Activated CD4-positive, alpha-beta T cell treated with anti-CD3 and anti-CD28 coated beads for 4 hours (primary cell): ENCODE measurements around the gene FKBP15.
"Not testable (repeated sequence)": the region's sequence is repeated elsewhere in the genome, so short reads cannot be mapped to it uniquely, and the experiment has no call there.

ENCODE experiments used
- DNase-seq, 2 donors: peaks; one replicate each; pipeline ENCODE4 v3.0.0-alpha.2; 2020

The FKBP15 gene

GRCh38 chr9:113148372-113148705, 72.7 kb downstream of the FKBP15 start:
- no peak for DNase-seq

- DNase-seq, result no peak
Measured at GRCh38 chr9:113143432-113144227, 77.4 kb downstream of the FKBP15 start.

DNA sequence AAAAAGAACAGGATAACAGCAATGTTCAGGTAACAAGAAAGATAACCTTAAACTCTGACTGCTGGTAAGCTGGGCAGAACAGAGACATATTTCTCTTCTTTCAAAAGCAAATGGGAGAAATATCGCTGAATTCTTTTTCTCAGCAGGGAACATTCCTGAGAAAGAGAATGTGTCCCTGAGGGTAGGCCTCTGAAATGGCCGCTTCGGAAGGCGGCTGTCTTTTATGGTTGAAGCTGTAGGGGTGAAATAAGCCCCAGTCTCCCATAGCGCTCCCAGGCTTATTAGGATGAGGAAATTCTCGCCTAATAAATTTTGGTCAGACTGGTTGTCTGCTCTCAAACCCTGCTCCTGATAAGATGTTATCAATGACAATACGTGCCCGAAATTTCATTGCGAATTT, 80.2 kb downstream of the FKBP15 start:
- DNase-seq, result not testable (repeated sequence)

GRCh38 chr9:113139953-113140352, 81.1 kb downstream of the FKBP15 start:
- DNase-seq, result no peak

- DNase-seq, result no peak
Measured at GRCh38 chr9:113139225-113139829, 81.8 kb downstream of the FKBP15 start.

DNA sequence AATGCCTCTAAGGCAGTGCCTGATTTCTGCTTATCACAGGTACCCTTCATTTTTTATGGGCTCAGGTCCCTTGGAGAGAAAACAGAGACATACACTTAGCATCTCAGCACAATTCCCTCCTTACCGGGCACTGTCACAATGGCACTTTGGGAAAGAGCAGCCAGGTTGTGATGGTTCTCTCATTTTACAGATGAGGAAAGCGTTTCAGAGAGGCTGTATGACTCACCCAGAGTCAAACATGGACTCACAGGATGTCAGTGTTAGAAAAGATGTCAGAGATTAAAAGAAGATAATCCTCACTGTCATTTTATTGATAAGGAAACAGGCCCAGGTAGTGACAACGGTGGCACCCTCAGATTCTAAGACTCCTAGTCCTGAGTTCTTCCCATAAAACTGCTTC, 82.3 kb downstream of the FKBP15 start:
- DNase-seq, result no peak

DNA sequence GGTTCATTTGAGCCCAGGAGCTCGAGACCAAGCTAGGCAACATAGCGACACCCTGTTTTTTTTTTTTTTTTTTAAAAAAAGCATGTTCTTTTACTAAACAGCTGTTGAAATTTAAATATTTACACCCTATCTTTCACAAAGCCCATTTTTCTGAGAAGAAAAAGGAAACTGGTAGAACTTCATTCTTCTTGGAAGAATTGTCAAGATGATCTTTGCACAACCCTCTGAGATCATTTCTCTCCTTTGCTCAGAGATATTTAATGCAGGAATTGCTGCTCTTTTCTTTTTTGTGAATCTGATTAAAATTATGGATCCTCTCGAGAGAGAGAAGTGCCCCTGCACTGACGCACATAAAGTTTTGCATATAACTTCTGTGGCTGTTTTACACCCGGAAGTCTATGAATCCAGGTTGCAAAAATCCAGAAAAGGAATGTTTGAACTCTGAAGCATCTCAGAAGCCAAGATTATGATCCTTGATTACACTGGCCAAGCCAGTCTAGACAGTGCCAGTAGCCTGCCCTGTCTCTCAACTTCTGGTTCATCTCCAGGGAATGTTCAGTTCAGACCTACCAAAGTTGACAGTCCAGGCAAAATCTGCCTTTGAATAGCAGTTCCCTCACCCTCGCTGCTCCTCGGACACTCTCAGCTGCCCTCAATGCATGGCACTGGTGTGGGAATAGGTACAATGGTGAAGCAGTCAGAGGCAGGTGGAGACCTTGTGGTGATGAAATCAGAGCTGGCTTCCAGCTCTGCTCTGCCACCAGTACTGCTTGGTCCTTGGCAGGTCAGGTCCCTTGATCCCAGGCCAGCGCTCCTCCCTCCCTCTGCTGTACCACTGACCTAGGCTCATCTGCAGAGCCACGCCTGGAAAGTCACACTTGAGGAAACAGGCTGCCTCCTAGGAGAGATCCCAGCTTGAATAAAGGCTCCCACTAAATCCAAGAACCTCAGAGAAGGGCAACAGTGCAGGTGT, 83.6 kb downstream of the FKBP15 start:
- no peak for DNase-seq

GRCh38 chr9:113131689-113132151, 89.4 kb downstream of the FKBP15 start:
- no peak for DNase-seq

DNA sequence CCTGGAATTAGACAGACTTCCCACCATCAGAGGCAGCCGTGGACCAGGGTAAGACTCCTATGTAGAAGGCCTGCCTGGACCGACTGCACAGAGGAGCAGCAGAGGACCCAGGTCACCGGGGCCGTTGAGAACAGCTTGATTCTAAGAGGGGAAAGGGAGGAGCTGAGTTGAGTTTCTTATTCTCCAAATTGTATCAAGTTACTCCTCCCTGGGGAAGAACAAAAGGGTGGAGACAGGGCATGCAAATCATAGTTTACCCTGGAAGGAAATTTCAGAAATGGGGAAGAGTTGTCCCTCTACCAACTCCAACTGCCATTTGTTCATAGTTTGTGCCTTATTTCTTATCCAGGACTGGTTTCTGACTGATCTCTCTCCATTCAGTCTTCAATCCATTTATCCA, 91.2 kb downstream of the FKBP15 start:
- DNase-seq, result no peak

DNA sequence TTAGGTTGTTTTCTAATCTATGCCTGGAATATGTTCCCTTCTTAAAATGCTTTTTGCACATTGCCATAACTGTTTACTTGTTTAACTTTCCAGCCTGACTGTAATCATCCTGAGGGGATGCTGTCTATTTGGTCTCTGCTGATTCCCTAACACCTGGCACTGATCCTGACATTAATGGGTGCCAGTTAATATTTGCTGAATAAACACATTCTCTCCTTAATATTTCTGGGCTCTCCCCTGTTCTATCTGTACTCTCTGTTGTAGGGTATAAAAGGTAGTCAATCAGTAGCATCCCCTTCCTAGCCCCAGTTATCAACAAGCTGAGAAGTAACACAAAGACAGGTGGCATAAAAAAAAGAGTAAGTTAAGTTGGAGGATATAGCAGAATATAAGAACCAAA, 91.6 kb downstream of the FKBP15 start:
- DNase-seq, result no peak

DNA sequence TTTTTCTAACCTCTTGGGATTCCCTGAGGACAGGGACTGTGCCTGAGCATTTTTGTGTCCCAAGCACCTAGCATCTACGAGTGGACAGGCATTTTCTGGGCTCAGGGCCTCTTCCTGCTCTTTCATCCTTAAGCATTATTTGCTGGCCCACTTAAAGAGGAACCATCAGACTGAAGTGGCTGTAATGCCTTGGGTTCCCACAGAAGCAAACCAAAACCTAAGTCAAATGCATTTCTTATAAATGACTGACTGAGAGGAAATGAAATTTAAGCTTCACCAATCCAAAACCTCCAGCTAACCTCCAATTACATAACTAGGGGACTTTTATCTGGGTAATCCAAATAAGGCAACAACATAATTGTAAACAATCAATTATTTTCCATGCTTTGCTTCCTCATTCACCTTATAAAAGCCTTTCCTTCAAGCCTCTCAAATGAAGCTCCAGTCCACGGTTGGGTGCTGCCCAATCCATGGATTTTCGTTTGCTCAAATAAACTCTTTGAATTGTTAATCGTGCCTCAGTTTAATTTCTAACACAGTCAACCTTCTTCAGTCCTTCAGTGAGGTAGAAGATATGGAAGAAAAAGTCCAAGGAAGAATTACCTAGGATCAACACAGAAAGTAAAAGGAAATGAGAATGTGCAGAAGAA, 95.6 kb downstream of the FKBP15 start:
- no peak for DNase-seq

- DNase-seq, result not testable (repeated sequence)
Measured at GRCh38 chr9:113118829-113119228, 102.2 kb downstream of the FKBP15 start.
